WTC11 (cell line): Measurements from ENCODE around the gene CIP2A. TPM values are rescaled to one million over a fixed set of nuclear protein-coding genes. Genes with fewer than 3 reads are reported as not detected.
A peak's percentile ranks its signal among the peaks of the same experiment; 100 is the strongest.

Experiments
- ATAC-seq: fragments of 200-7000 bp; cut with Tn5 transposase; 2 replicates; pipeline ENCODE4 v1.10.0; 2021; ENCODE audit warnings: mild to moderate bottlenecking, moderate library complexity
- CTCF ChIA-PET: fragments of 300-600 bp; sonication (Branson Sonifier 250); formaldehyde crosslinking; loops from one replicate; lab custom pipeline; 2021; ENCODE audit warnings: antibody characterized with exemption; lab: Charles Lee
- POLR2A ChIA-PET: fragments of 350-600 bp; sonication (Branson Sonifier 250); formaldehyde crosslinking; loops from one replicate; lab custom pipeline; 2021; ENCODE audit warnings: antibody characterized with exemption; lab: Charles Lee
- DNase-seq: peaks from one replicate; pipeline ENCODE4 v3.0.0; 2021; ENCODE audit warnings: low spot score
- H3K27ac Mint-ChIP-seq: 2 replicates; pipeline ENCODE4 v1.8.0; 2021; ENCODE audit warnings: mixed read lengths
- H3K27me3 Mint-ChIP-seq: 2 replicates; pipeline ENCODE4 v1.8.0; 2021; ENCODE audit warnings: low read depth, mild to moderate bottlenecking, moderate library complexity, mixed read lengths
- H3K36me3 Mint-ChIP-seq: 2 replicates; pipeline ENCODE4 v1.8.0; 2021; ENCODE audit warnings: mixed read lengths
- H3K4me1 Mint-ChIP-seq: 2 replicates; pipeline ENCODE4 v1.8.0; 2022; ENCODE audit warnings: mixed read lengths
- H3K4me3 Mint-ChIP-seq: 2 replicates; pipeline ENCODE4 v1.8.0; 2021; ENCODE audit warnings: mild to moderate bottlenecking, moderate library complexity, mixed read lengths
- H3K9me3 Mint-ChIP-seq: 2 replicates; pipeline ENCODE4 v1.8.0; 2021; ENCODE audit warnings: mixed read lengths
- E2F5 ChIP-seq: sonication (generic); formaldehyde crosslinking; IDR thresholded peaks from 2 replicates; pipeline ENCODE4 v1.8.1; 2022; ENCODE audit warnings: mild to moderate bottlenecking, moderate library complexity, missing genetic modification reagents
- ELF4 ChIP-seq: sonication (generic); formaldehyde crosslinking; IDR thresholded peaks from 2 replicates; pipeline ENCODE4 v1.8.1; 2022; ENCODE audit warnings: low read depth, mild to moderate bottlenecking, moderate library complexity, missing genetic modification reagents
- ESRRA ChIP-seq: sonication (generic); formaldehyde crosslinking; IDR thresholded peaks from 2 replicates; pipeline ENCODE4 v1.8.1; 2022; ENCODE audit warnings: mild to moderate bottlenecking, missing genetic modification reagents, borderline replicate concordance
- ETV6 ChIP-seq: sonication (generic); formaldehyde crosslinking; IDR thresholded peaks from 2 replicates; pipeline ENCODE4 v1.8.1; 2022; ENCODE audit warnings: mild to moderate bottlenecking, missing genetic modification reagents
- FOXP1 ChIP-seq: sonication (generic); formaldehyde crosslinking; IDR thresholded peaks from 2 replicates; pipeline ENCODE4 v1.8.0; 2022; ENCODE audit warnings: missing genetic modification reagents, mild to moderate bottlenecking, moderate library complexity, borderline replicate concordance
- IRF1 ChIP-seq: sonication (generic); formaldehyde crosslinking; IDR thresholded peaks from 2 replicates; pipeline ENCODE4 v1.8.0; 2023; ENCODE audit warnings: missing genetic modification reagents
- IRF2 ChIP-seq: sonication (generic); formaldehyde crosslinking; IDR thresholded peaks from 2 replicates; pipeline ENCODE4 v1.8.0; 2022; ENCODE audit warnings: low read depth, missing genetic modification reagents, borderline replicate concordance
- MAX ChIP-seq: sonication (generic); formaldehyde crosslinking; IDR thresholded peaks from 2 replicates; pipeline ENCODE4 v1.8.0; 2022; ENCODE audit warnings: mild to moderate bottlenecking, missing genetic modification reagents
- MYBL2 ChIP-seq: sonication (generic); formaldehyde crosslinking; IDR thresholded peaks from 2 replicates; pipeline ENCODE4 v1.8.1; 2023; ENCODE audit warnings: mild to moderate bottlenecking, moderate library complexity, missing genetic modification reagents
- NFATC4 ChIP-seq: fragments of 250-450 bp; sonication (Bioruptor Pico); IDR thresholded peaks from 2 replicates; pipeline ENCODE4 v1.9.0; 2021; ENCODE audit warnings: mild to moderate bottlenecking
- PRRX2 ChIP-seq: fragments of 250-450 bp; sonication (Bioruptor Pico); IDR thresholded peaks from 2 replicates; pipeline ENCODE4 v1.8.0; 2021; ENCODE audit warnings: mild to moderate bottlenecking
- RELA ChIP-seq: sonication (generic); formaldehyde crosslinking; IDR thresholded peaks from 2 replicates; pipeline ENCODE4 v1.8.1; 2022; ENCODE audit warnings: missing genetic modification reagents, mild to moderate bottlenecking, borderline replicate concordance
- RORB ChIP-seq: fragments of 250-450 bp; sonication (Bioruptor Pico); IDR thresholded peaks from 2 replicates; pipeline ENCODE4 v1.9.0; 2021; ENCODE audit warnings: mild to moderate bottlenecking
- SMAD3 ChIP-seq: sonication (generic); formaldehyde crosslinking; IDR thresholded peaks from 2 replicates; pipeline ENCODE4 v1.8.0; 2022; ENCODE audit warnings: missing genetic modification reagents, mild to moderate bottlenecking, borderline replicate concordance
- SOX15 ChIP-seq: fragments of 250-450 bp; sonication (Bioruptor Pico); IDR thresholded peaks from 2 replicates; pipeline ENCODE4 v1.9.0; 2021; ENCODE audit warnings: mild to moderate bottlenecking
- SP1 ChIP-seq: sonication (generic); formaldehyde crosslinking; conservative IDR thresholded peaks from 2 replicates; pipeline ENCODE4 v1.8.1; 2022; ENCODE audit warnings: missing genetic modification reagents
- TEAD1 ChIP-seq: sonication (generic); formaldehyde crosslinking; IDR thresholded peaks from 2 replicates; pipeline ENCODE4 v1.8.0; 2022; ENCODE audit warnings: mild to moderate bottlenecking, missing genetic modification reagents
- ZBTB21 ChIP-seq: sonication (generic); formaldehyde crosslinking; IDR thresholded peaks from 2 replicates; pipeline ENCODE4 v1.8.1; 2023; ENCODE audit warnings: mild to moderate bottlenecking, missing genetic modification reagents, borderline replicate concordance
- ZNF138 ChIP-seq: sonication (generic); formaldehyde crosslinking; conservative IDR thresholded peaks from 2 replicates; pipeline ENCODE4 v1.8.1; 2022; ENCODE audit warnings: mild to moderate bottlenecking, moderate library complexity, missing genetic modification reagents
- ZNF219 ChIP-seq: sonication (generic); formaldehyde crosslinking; IDR thresholded peaks from 2 replicates; pipeline ENCODE4 v1.8.0; 2023; ENCODE audit warnings: missing genetic modification reagents, mild to moderate bottlenecking, borderline replicate concordance
- ZNF263 ChIP-seq: sonication (generic); formaldehyde crosslinking; IDR thresholded peaks from 2 replicates; pipeline ENCODE4 v1.8.1; 2022; ENCODE audit warnings: low read depth, mild to moderate bottlenecking, moderate library complexity, missing genetic modification reagents
- ZNF317 ChIP-seq: sonication (generic); formaldehyde crosslinking; IDR thresholded peaks from 2 replicates; pipeline ENCODE4 v1.8.1; 2023; ENCODE audit warnings: low read depth, mild to moderate bottlenecking, moderate library complexity, missing genetic modification reagents, borderline replicate concordance
- ZNF425 ChIP-seq: fragments of 250-450 bp; sonication (Bioruptor Pico); conservative IDR thresholded peaks from 2 replicates; pipeline ENCODE4 v1.9.0; 2021; ENCODE audit warnings: mild to moderate bottlenecking
- ZNF671 ChIP-seq: fragments of 250-450 bp; sonication (Bioruptor Pico); IDR thresholded peaks from 2 replicates; pipeline ENCODE4 v1.8.0; 2021; ENCODE audit warnings: mild to moderate bottlenecking
- total RNA-seq: library from RNA; stranded (reverse); gene quantifications from 3 replicates; pipeline ENCODE4 v1.2.3, GENCODE V29; 2021
- TF ChIP-seq, protein P1 (sequence below): fragments of 250-450 bp; sonication (Bioruptor Pico); IDR thresholded peaks from 2 replicates; pipeline ENCODE4 v1.9.0; 2021; ENCODE audit warnings: mild to moderate bottlenecking, borderline replicate concordance
- TF ChIP-seq, protein P2 (sequence below): fragments of 250-450 bp; sonication (Bioruptor Pico); IDR thresholded peaks from 2 replicates; pipeline ENCODE4 v2.1.2; 2022; ENCODE audit warnings: mild to moderate bottlenecking, moderate library complexity
- TF ChIP-seq, protein P3 (sequence below): sonication (generic); formaldehyde crosslinking; IDR thresholded peaks from 2 replicates; pipeline ENCODE4 v1.8.1; 2022; ENCODE audit warnings: missing genetic modification reagents, borderline replicate concordance

Gene CIP2A
- total RNA-seq, 1 experiment from 2014 or later = 32.8 TPM

- TF ChIP-seq, protein P1, sequence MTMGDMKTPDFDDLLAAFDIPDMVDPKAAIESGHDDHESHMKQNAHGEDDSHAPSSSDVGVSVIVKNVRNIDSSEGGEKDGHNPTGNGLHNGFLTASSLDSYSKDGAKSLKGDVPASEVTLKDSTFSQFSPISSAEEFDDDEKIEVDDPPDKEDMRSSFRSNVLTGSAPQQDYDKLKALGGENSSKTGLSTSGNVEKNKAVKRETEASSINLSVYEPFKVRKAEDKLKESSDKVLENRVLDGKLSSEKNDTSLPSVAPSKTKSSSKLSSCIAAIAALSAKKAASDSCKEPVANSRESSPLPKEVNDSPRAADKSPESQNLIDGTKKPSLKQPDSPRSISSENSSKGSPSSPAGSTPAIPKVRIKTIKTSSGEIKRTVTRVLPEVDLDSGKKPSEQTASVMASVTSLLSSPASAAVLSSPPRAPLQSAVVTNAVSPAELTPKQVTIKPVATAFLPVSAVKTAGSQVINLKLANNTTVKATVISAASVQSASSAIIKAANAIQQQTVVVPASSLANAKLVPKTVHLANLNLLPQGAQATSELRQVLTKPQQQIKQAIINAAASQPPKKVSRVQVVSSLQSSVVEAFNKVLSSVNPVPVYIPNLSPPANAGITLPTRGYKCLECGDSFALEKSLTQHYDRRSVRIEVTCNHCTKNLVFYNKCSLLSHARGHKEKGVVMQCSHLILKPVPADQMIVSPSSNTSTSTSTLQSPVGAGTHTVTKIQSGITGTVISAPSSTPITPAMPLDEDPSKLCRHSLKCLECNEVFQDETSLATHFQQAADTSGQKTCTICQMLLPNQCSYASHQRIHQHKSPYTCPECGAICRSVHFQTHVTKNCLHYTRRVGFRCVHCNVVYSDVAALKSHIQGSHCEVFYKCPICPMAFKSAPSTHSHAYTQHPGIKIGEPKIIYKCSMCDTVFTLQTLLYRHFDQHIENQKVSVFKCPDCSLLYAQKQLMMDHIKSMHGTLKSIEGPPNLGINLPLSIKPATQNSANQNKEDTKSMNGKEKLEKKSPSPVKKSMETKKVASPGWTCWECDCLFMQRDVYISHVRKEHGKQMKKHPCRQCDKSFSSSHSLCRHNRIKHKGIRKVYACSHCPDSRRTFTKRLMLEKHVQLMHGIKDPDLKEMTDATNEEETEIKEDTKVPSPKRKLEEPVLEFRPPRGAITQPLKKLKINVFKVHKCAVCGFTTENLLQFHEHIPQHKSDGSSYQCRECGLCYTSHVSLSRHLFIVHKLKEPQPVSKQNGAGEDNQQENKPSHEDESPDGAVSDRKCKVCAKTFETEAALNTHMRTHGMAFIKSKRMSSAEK (CRISPR knock-in tag) = no peak
- no peak for TF ChIP-seq ETV6 (CRISPR knock-in tag)
- TF ChIP-seq IRF2 (CRISPR knock-in tag) = no peak
- no peak for TF ChIP-seq TEAD1 (CRISPR knock-in tag)
- TF ChIP-seq, protein P2, sequence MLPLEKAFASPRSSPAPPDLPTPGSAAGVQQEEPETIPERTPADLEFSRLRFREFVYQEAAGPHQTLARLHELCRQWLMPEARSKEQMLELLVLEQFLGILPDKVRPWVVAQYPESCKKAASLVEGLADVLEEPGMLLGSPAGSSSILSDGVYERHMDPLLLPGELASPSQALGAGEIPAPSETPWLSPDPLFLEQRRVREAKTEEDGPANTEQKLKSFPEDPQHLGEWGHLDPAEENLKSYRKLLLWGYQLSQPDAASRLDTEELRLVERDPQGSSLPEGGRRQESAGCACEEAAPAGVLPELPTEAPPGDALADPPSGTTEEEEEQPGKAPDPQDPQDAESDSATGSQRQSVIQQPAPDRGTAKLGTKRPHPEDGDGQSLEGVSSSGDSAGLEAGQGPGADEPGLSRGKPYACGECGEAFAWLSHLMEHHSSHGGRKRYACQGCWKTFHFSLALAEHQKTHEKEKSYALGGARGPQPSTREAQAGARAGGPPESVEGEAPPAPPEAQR (CRISPR knock-in tag) = no peak
- no peak for TF ChIP-seq ZNF425 (CRISPR knock-in tag)
- TF ChIP-seq ELF4 = no peak
- TF ChIP-seq SMAD3 (CRISPR knock-in tag) = no peak
- no peak for TF ChIP-seq SOX15 (CRISPR knock-in tag)
- TF ChIP-seq ZBTB21 (CRISPR knock-in tag) = no peak
- TF ChIP-seq FOXP1 (CRISPR knock-in tag) = no peak
Measured at GRCh38 chr3:108588601-108589000, 637 bp downstream of the CIP2A start (continued).

- ChIA-PET POLR2A (no interaction called here), CTCF (no interaction called here)
- Mint-ChIP-seq H3K9me3 (no peaks in the 10 kb centered on the region), H3K27ac (peak overlapping the region; percentile 50; the same call in 1 of the 2 replicates), H3K4me3 (no peak overlapping the region), H3K36me3 (peaks cover 53% of the 10 kb centered on the region), H3K27me3 (no peaks in the 10 kb centered on the region), H3K4me1 (peaks cover 31% of the 10 kb centered on the region)
- no peak for DNase-seq
- no peak for ATAC-seq
- no peak for TF ChIP-seq SP1 (CRISPR knock-in tag)
- TF ChIP-seq ZNF317 (CRISPR knock-in tag) = no peak
- TF ChIP-seq E2F5 (CRISPR knock-in tag) = no peak
- TF ChIP-seq ELF4 = no peak
- TF ChIP-seq MYBL2 (CRISPR knock-in tag) = no peak
- no peak for TF ChIP-seq RELA (CRISPR knock-in tag)
- no peak for TF ChIP-seq IRF1 (CRISPR knock-in tag)
- no peak for TF ChIP-seq ZNF671 (CRISPR knock-in tag)
- TF ChIP-seq PRRX2 = no peak
- TF ChIP-seq ZNF263 = no peak
- TF ChIP-seq ZNF219 (CRISPR knock-in tag) = no peak
- no peak for TF ChIP-seq RORB (CRISPR knock-in tag)
- TF ChIP-seq ESRRA (CRISPR knock-in tag) = no peak
- TF ChIP-seq, protein P3, sequence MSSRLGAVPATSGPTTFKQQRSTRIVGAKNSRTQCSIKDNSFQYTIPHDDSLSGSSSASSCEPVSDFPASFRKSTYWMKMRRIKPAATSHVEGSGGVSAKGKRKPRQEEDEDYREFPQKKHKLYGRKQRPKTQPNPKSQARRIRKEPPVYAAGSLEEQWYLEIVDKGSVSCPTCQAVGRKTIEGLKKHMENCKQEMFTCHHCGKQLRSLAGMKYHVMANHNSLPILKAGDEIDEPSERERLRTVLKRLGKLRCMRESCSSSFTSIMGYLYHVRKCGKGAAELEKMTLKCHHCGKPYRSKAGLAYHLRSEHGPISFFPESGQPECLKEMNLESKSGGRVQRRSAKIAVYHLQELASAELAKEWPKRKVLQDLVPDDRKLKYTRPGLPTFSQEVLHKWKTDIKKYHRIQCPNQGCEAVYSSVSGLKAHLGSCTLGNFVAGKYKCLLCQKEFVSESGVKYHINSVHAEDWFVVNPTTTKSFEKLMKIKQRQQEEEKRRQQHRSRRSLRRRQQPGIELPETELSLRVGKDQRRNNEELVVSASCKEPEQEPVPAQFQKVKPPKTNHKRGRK (CRISPR knock-in tag) = no peak
- no peak for TF ChIP-seq FOXP1 (CRISPR knock-in tag)
- TF ChIP-seq ZNF138 (CRISPR knock-in tag) = no peak
- no peak for TF ChIP-seq NFATC4
- TF ChIP-seq MAX = no peak
Measured at GRCh38 chr3:108578064-108578463, 11.2 kb downstream of the CIP2A start.
